ENCODE data around the gene SDK1.

Gene SDK1

GRCh38 chr7:3415861-3416312, 114.8 kb downstream of the SDK1 start (continued):
- peak; percentile 81 for TF ChIP-seq ZBTB44 (tag by site-specific recombination; IDR thresholded peaks at IDR 0.05)
- no peak for TF ChIP-seq ZNF24 (tag by site-specific recombination; IDR thresholded peaks at IDR 0.05)
- TF ChIP-seq PRDM2 (tag by site-specific recombination; IDR thresholded peaks at IDR 0.05; ENCODE audit: borderline replicate concordance): no peak
- TF ChIP-seq HIC1 (tag by site-specific recombination; IDR thresholded peaks at IDR 0.05): peak; percentile 67; the same call in 1 of the 2 replicates
- TF ChIP-seq ZNF266 (tag by site-specific recombination; IDR thresholded peaks at IDR 0.05; ENCODE audit: low read depth): no peak
- no peak for TF ChIP-seq ZNF792 (tag by site-specific recombination; IDR thresholded peaks at IDR 0.05)
- peak; percentile 49; the same call in 1 of the 2 replicates for TF ChIP-seq ZEB2 (tag by site-specific recombination; IDR thresholded peaks at IDR 0.05)
- peak; percentile 75 for TF ChIP-seq WT1 (tag by site-specific recombination; IDR thresholded peaks at IDR 0.05)
- TF ChIP-seq ZSCAN5A (tag by site-specific recombination; IDR thresholded peaks at IDR 0.05): no peak
- peak; percentile 43; the same call in 1 of the 2 replicates for TF ChIP-seq TRIM28 (IDR thresholded peaks at IDR 0.05; ENCODE audit: borderline replicate concordance, low read length)
- no peak for TF ChIP-seq ZNF426 (tag by site-specific recombination; IDR thresholded peaks at IDR 0.05)
- no peak for TF ChIP-seq ZNF362 (tag by site-specific recombination; IDR thresholded peaks at IDR 0.05)
- peak; percentile 69 for TF ChIP-seq ZBTB17 (tag by site-specific recombination; IDR thresholded peaks at IDR 0.05)
- TF ChIP-seq YY1 (tag by site-specific recombination; IDR thresholded peaks at IDR 0.05): no peak

- Histone ChIP-seq H3K27ac (ENCODE audit: extremely low read depth, low read depth, low read length) (peak overlapping the region; percentile 65), H3K4me1 (ENCODE audit: control insufficient read depth, insufficient read depth, low read length) (peaks cover 20% of the 10 kb centered on the region), H3K36me3 (ENCODE audit: control insufficient read depth in 2 of 2, insufficient read depth in 1 of 2, low read length in 2 of 2) (no peaks in the 10 kb centered on the region), H3K9me3 (ENCODE audit: control insufficient read depth, insufficient read depth, low read depth, low read length) (no peaks in the 10 kb centered on the region), H3K4me3 (ENCODE audit: low read depth, low read length) (no peak overlapping the region)
- ChIA-PET POLR2A (no interaction called here), CTCF (interaction anchor here (0.6 kb wide), 1 partner anchor 654 kb away, joined by 7 read pairs; no protein-coding TSS in a partner anchor)
- TF ChIP-seq ZBTB17 (tag by site-specific recombination; IDR thresholded peaks at IDR 0.05) (0 out of 2 replicates have a peak, but pooled peaks have one; percentile 15), ZSCAN18 (tag by site-specific recombination; IDR thresholded peaks at IDR 0.05) (no peak), ZNF560 (tag by site-specific recombination; IDR thresholded peaks at IDR 0.05; ENCODE audit: borderline replicate concordance) (no peak), ZNF426 (tag by site-specific recombination; IDR thresholded peaks at IDR 0.05) (no peak)
Measured at GRCh38 chr7:3416453-3416852, 115.4 kb downstream of the SDK1 start.

All from HEK293 (cell line).